Limb (tissue), 2 donors: Measurements from ENCODE around the gene VBP1.
"Not testable (repeated sequence)": the region's sequence is repeated elsewhere in the genome, so short reads cannot be mapped to it uniquely, and the experiment has no call there.

ENCODE experiments used
- DNase-seq, 2 donors: peaks; one replicate each; pipeline ENCODE4 v3.0.0-alpha.2; 2016; ENCODE audit errors: extremely low spot score in 2 of 2

The VBP1 gene

GRCh38 chrX:155216179-155216939 lies at the start of gene VBP1:
TSS of gene VBP1 (plus strand) at chrX:155216460. CDS start at chrX:155216483, 23 bp downstream.
- peak; percentile 89 to 90 for DNase-seq

GRCh38 chrX:155169881-155170280 lies 46.4 kb upstream of the VBP1 start:
- no peak for DNase-seq

- DNase-seq, result no peak
Measured at GRCh38 chrX:155179346-155179997, 36.8 kb upstream of the VBP1 start.

GRCh38 chrX:155188786-155189185 lies 27.5 kb upstream of the VBP1 start:
- DNase-seq, result no peak

GRCh38 chrX:155211208-155211607 lies 5.1 kb upstream of the VBP1 start:
- DNase-seq, result no peak

GRCh38 chrX:155213731-155214130 lies 2.5 kb upstream of the VBP1 start:
- no peak for DNase-seq

GRCh38 chrX:155215443-155216178 lies 649 bp upstream of the VBP1 start:
- DNase-seq, result no peak

GRCh38 chrX:155216940-155217440 lies 730 bp downstream of the VBP1 start:
- no peak for DNase-seq

GRCh38 chrX:155218777-155219176 lies 2.5 kb downstream of the VBP1 start:
- DNase-seq, result no peak

- no peak for DNase-seq
Measured at GRCh38 chrX:155221351-155221750, 5.1 kb downstream of the VBP1 start.

- not testable (repeated sequence) for DNase-seq
Measured at GRCh38 chrX:155223746-155224145, 7.5 kb downstream of the VBP1 start.

- no peak for DNase-seq
Measured at GRCh38 chrX:155225774-155226173, 9.5 kb downstream of the VBP1 start.

GRCh38 chrX:155231163-155231562 lies 14.9 kb downstream of the VBP1 start:
- no peak for DNase-seq

GRCh38 chrX:155235891-155236290 lies 19.6 kb downstream of the VBP1 start:
- DNase-seq, result no peak

- DNase-seq, result no peak
Measured at GRCh38 chrX:155237719-155238118, 21.5 kb downstream of the VBP1 start.

GRCh38 chrX:155242300-155242699 lies 26.0 kb downstream of the VBP1 start:
- DNase-seq, result no peak

- no peak for DNase-seq
Measured at GRCh38 chrX:155246748-155247147, 30.5 kb downstream of the VBP1 start.

- DNase-seq, result no peak
Measured at GRCh38 chrX:155247497-155247896, 31.2 kb downstream of the VBP1 start.

GRCh38 chrX:155251391-155251790 lies 35.1 kb downstream of the VBP1 start:
- no peak for DNase-seq

GRCh38 chrX:155259752-155260151 lies 43.5 kb downstream of the VBP1 start:
- no peak for DNase-seq

GRCh38 chrX:155262970-155263754 lies 46.9 kb downstream of the VBP1 start:
- DNase-seq, result no peak
